SKM-1 (cell line): ENCODE data around the gene KIAA1210.
"Not testable (repeated sequence)": the region's sequence is repeated elsewhere in the genome, so short reads cannot be mapped to it uniquely, and the experiment has no call there.

ENCODE experiments used
- DNase-seq: peaks from one replicate; lab custom pipeline; 2025; ENCODE audit not compliant: unreplicated experiment; lab: John Stamatoyannopoulos, UW

KIAA1210 gene

GRCh38 chrX:119040432-119040831 lies 87.2 kb downstream of the KIAA1210 start:
- DNase-seq = no peak

- no peak for DNase-seq
Observed at GRCh38 chrX:119036107-119037029, 91.2 kb downstream of the KIAA1210 start.

- DNase-seq = no peak
Observed at GRCh38 chrX:119030990-119031389, 96.6 kb downstream of the KIAA1210 start.

- not testable (repeated sequence) for DNase-seq
Observed at GRCh38 chrX:119029656-119030055, 98.0 kb downstream of the KIAA1210 start.

- no peak for DNase-seq
Observed at GRCh38 chrX:119028733-119029330, 98.8 kb downstream of the KIAA1210 start.
